Umbilical cord (tissue), 2 donors: Measurements from ENCODE around the gene SECISBP2. TPM values are rescaled to one million over a fixed set of nuclear protein-coding genes. Genes with fewer than 3 reads are reported as not detected.
"Not testable (repeated sequence)": the region's sequence is repeated elsewhere in the genome, so short reads cannot be mapped to it uniquely, and the experiment has no call there.

Experiments
- DNase-seq: peaks from one replicate; pipeline ENCODE4 v3.0.0-alpha.2; 2015; ENCODE audit warnings: low spot score
- total RNA-seq: library from RNA; depleted of rRNA; stranded (reverse); fragments of >200 nt; gene quantifications from one replicate; pipeline ENCODE4 v1.2.3, GENCODE V29; 2014; ENCODE audit warnings: low replicate concordance; ENCODE audit not compliant: insufficient read depth

Gene SECISBP2
- 79.0 TPM for total RNA-seq

GRCh38 chr9:89318123-89319014 is at the start of gene SECISBP2:
TSS of gene SECISBP2 (plus strand) at chr9:89318500. CDS start at chr9:89318577, 77 bp downstream.
- DNase-seq: peak; percentile 97

- no peak for DNase-seq
These were observed 44.6 kb upstream of the SECISBP2 start for GRCh38 chr9:89273528-89274279.

GRCh38 chr9:89274838-89275237 is 43.5 kb upstream of the SECISBP2 start:
- no peak for DNase-seq

- DNase-seq: not testable (repeated sequence)
These were observed 42.3 kb upstream of the SECISBP2 start for GRCh38 chr9:89276040-89276439.

- no peak for DNase-seq
These were observed 41.3 kb upstream of the SECISBP2 start for GRCh38 chr9:89277043-89277442.

- no peak for DNase-seq
These were observed 40.8 kb upstream of the SECISBP2 start for GRCh38 chr9:89277454-89277853.

- no peak for DNase-seq
These were observed 39.7 kb upstream of the SECISBP2 start for GRCh38 chr9:89278551-89278950.

GRCh38 chr9:89278997-89279739 is 39.1 kb upstream of the SECISBP2 start:
- peak; percentile 68 for DNase-seq

- DNase-seq: no peak
These were observed 37.2 kb upstream of the SECISBP2 start for GRCh38 chr9:89281106-89281505.

- not testable (repeated sequence) for DNase-seq
These were observed 35.9 kb upstream of the SECISBP2 start for GRCh38 chr9:89282248-89282968.

GRCh38 chr9:89284076-89284475 is 34.2 kb upstream of the SECISBP2 start:
- no peak for DNase-seq

- no peak for DNase-seq
These were observed 26.6 kb upstream of the SECISBP2 start for GRCh38 chr9:89291741-89292140.

- DNase-seq: no peak
These were observed 25.3 kb upstream of the SECISBP2 start for GRCh38 chr9:89293014-89293413.

- DNase-seq: no peak
These were observed 22.9 kb upstream of the SECISBP2 start for GRCh38 chr9:89295400-89295799.

- DNase-seq: not testable (repeated sequence)
These were observed 16.3 kb upstream of the SECISBP2 start for GRCh38 chr9:89301996-89302395.

GRCh38 chr9:89304020-89304833 is 14.1 kb upstream of the SECISBP2 start:
- DNase-seq: no peak

GRCh38 chr9:89304834-89305188 is 13.5 kb upstream of the SECISBP2 start:
- DNase-seq: no peak

- DNase-seq: no peak
These were observed 12.4 kb upstream of the SECISBP2 start for GRCh38 chr9:89305868-89306267.

GRCh38 chr9:89309166-89309565 is 9.1 kb upstream of the SECISBP2 start:
- DNase-seq: no peak
